Activated CD8-positive, alpha-beta T cell treated with anti-CD3 and anti-CD28 coated beads for 36 hours (primary cell): ENCODE results near the gene CYP1B1. TPM values are rescaled to one million over a fixed set of nuclear protein-coding genes. Genes with fewer than 3 reads are reported as not detected.
A peak's percentile ranks its signal among the peaks of the same experiment; 100 is the strongest.

Source experiments
- ATAC-seq: fragments of 200-7000 bp; cut with Tn5 transposase; one replicate; pipeline ENCODE4 v1.10.0; 2021; ENCODE audit warnings: mild to moderate bottlenecking, moderate library complexity
- CTCF ChIA-PET: fragments of 350-600 bp; sonication (Branson Sonifier 250); formaldehyde crosslinking; loops from one replicate; lab custom pipeline; 2021; ENCODE audit warnings: antibody characterized with exemption; lab: Charles Lee
- POLR2A ChIA-PET: fragments of 350-600 bp; sonication (Branson Sonifier 250); formaldehyde crosslinking; loops from one replicate; lab custom pipeline; 2021; ENCODE audit warnings: antibody characterized with exemption; lab: Charles Lee
- DNase-seq: peaks from one replicate; pipeline ENCODE4 v3.0.0-alpha.2; 2020
- H3K27ac Mint-ChIP-seq: one replicate; pipeline ENCODE4 v1.8.0; 2021; ENCODE audit warnings: mild to moderate bottlenecking, mixed read lengths
- H3K27me3 Mint-ChIP-seq: one replicate; pipeline ENCODE4 v1.8.0; 2021; ENCODE audit warnings: mixed read lengths
- H3K36me3 Mint-ChIP-seq: one replicate; pipeline ENCODE4 v1.8.0; 2021; ENCODE audit warnings: low read depth, mixed read lengths
- H3K4me1 Mint-ChIP-seq: one replicate; pipeline ENCODE4 v1.8.0; 2021; ENCODE audit warnings: low read depth, mixed read lengths
- H3K4me3 Mint-ChIP-seq: one replicate; pipeline ENCODE4 v1.8.0; 2021; ENCODE audit warnings: mild to moderate bottlenecking, moderate library complexity, mixed read lengths
- H3K9me3 Mint-ChIP-seq: one replicate; pipeline ENCODE4 v1.8.0; 2021; ENCODE audit warnings: mixed read lengths
- intact Hi-C: fragments of 100-400 bp; cut with micrococcal nuclease; formaldehyde crosslinking; loops from one replicate; pipeline ENCODE4 v1.10.0; 2022
- total RNA-seq, 2 experiments: library from RNA; stranded (reverse); gene quantifications; one replicate each; pipeline ENCODE4 v1.2.3, GENCODE V29; 2021
- TF ChIP-seq, protein P1 (sequence below): fragments of 200-600 bp; IDR thresholded peaks from one replicate; pipeline ENCODE4 v1.8.0; 2022; ENCODE audit warnings: antibody characterized with exemption, mild to moderate bottlenecking

CYP1B1 gene
- total RNA-seq, 2 experiments from 2014 or later, result 2.2 to 3.6 TPM

GRCh38 chr2:38097258-38097987 is 21.5 kb upstream of the CYP1B1 start:
- CTCF ChIA-PET, result interaction anchor here (0.8 to 2.5 kb wide), 3 partner anchors 20 to 117 kb away, joined by 3 to 6 read pairs (median 3); no protein-coding TSS in a partner anchor
- DNase-seq, result no peak
- POLR2A ChIA-PET, result interaction anchor here (0.6 to 1.6 kb wide), 2 partner anchors 21 to 350 kb away, joined by 3 to 6 read pairs; no protein-coding TSS in a partner anchor
- H3K27ac Mint-ChIP-seq, result no peak overlapping the region
- H3K36me3 Mint-ChIP-seq, result no peaks in the 10 kb centered on the region
- TF ChIP-seq, protein P1, sequence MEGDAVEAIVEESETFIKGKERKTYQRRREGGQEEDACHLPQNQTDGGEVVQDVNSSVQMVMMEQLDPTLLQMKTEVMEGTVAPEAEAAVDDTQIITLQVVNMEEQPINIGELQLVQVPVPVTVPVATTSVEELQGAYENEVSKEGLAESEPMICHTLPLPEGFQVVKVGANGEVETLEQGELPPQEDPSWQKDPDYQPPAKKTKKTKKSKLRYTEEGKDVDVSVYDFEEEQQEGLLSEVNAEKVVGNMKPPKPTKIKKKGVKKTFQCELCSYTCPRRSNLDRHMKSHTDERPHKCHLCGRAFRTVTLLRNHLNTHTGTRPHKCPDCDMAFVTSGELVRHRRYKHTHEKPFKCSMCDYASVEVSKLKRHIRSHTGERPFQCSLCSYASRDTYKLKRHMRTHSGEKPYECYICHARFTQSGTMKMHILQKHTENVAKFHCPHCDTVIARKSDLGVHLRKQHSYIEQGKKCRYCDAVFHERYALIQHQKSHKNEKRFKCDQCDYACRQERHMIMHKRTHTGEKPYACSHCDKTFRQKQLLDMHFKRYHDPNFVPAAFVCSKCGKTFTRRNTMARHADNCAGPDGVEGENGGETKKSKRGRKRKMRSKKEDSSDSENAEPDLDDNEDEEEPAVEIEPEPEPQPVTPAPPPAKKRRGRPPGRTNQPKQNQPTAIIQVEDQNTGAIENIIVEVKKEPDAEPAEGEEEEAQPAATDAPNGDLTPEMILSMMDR, result no peak
- peaks cover 14% of the 10 kb centered on the region for H3K4me1 Mint-ChIP-seq
- H3K27me3 Mint-ChIP-seq, result peaks cover 62% of the 10 kb centered on the region
- H3K4me3 Mint-ChIP-seq, result no peak overlapping the region
- intact Hi-C loops, result no loop called here
- no peak for ATAC-seq
- H3K9me3 Mint-ChIP-seq, result no peaks in the 10 kb centered on the region

- intact Hi-C loops, result no loop called here
- Mint-ChIP-seq H3K9me3 (no peaks in the 10 kb centered on the region), H3K4me3 (no peak overlapping the region)
Observed at GRCh38 chr2:38095996-38096861, 20.3 kb upstream of the CYP1B1 start.

DNA sequence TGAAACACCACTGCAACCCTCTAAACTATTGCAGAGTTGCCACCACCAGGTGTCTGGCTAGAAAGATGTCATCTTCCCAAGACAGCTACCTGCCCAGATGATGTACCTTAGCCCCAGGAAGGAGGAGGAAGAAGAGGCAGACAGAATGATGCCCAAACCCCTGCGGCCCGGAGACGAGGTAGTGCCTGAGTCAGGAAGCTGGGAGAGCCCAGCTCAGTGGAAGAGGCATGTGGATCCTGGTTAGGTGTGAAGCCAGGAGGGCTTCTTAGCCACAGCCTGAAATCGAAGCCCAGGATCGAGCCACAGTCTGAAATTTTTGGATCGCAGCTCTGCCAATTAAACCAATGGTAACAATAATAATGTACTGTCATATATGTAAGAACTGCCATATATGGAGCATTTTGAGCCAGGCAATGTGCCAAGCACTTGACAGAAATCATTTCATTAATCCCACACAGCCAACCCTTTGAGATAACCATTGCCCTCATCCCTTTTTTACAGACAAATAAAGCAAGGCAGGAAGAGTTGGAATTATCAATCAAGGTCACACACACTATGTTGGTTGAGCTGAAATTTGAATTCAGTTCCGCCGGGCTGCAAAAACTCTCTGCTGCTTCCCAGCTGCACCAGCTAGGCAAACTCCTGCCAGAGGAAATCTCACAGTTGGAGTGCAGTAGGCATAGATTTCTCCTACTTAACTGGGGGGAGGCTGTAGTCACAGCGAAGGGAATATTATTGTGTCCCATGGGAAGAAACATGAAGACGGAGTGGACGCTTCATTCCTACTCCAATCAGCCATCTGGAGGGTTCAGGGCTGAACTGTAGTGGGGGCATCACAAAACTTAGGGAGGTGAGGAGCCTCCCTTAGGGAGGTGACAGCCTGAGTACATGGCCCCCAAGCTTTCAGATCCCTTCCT is 19.4 kb upstream of the CYP1B1 start:
- CTCF ChIA-PET, result interaction anchor here (0.7 to 2.5 kb wide), 3 partner anchors 59 to 179 kb away, joined by 3 to 6 read pairs (median 5); no protein-coding TSS in a partner anchor
- H3K27me3 Mint-ChIP-seq, result peaks cover 51% of the 10 kb centered on the region

More at GRCh38 chr2:38095996-38096861, 20.3 kb upstream of the CYP1B1 start:
- ChIA-PET POLR2A (interaction anchor here (1.4 kb wide), 1 partner anchor 20 kb away, joined by 6 read pairs; the partner anchor contains the start of gene CYP1B1), CTCF (interaction anchor here (0.7 to 2.5 kb wide), 4 partner anchors 18 to 178 kb away, joined by 3 to 6 read pairs (median 5); no protein-coding TSS in a partner anchor)
- TF ChIP-seq, protein P1, result no peak
- DNase-seq (peak; percentile 32), ATAC-seq (peak; percentile 69)
- peaks cover 14% of the 10 kb centered on the region for H3K4me1 Mint-ChIP-seq
- no peak overlapping the region for H3K27ac Mint-ChIP-seq
- H3K27me3 Mint-ChIP-seq, result peaks cover 57% of the 10 kb centered on the region
- no peaks in the 10 kb centered on the region for H3K36me3 Mint-ChIP-seq

GRCh38 chr2:38093527-38094165 is 17.7 kb upstream of the CYP1B1 start:
- no peaks in the 10 kb centered on the region for H3K9me3 Mint-ChIP-seq
- ChIA-PET CTCF (no interaction called here), POLR2A (no interaction called here)
- H3K36me3 Mint-ChIP-seq, result no peaks in the 10 kb centered on the region
- DNase-seq (no peak), ATAC-seq (peak; percentile 63)
- TF ChIP-seq, protein P1, result no peak
- intact Hi-C loops, result no loop called here
- peaks cover 9% of the 10 kb centered on the region for H3K4me1 Mint-ChIP-seq
- H3K4me3 Mint-ChIP-seq, result no peak overlapping the region
- no peak overlapping the region for H3K27ac Mint-ChIP-seq
- H3K27me3 Mint-ChIP-seq, result peaks cover 40% of the 10 kb centered on the region

More for the DNA sequence above, 19.4 kb upstream of the CYP1B1 start:
- no peak for ATAC-seq
- Mint-ChIP-seq H3K9me3 (no peaks in the 10 kb centered on the region), H3K4me3 (no peak overlapping the region), H3K27ac (no peak overlapping the region), H3K4me1 (peaks cover 14% of the 10 kb centered on the region), H3K36me3 (no peaks in the 10 kb centered on the region)
- intact Hi-C loops, result no loop called here
- DNase-seq, result no peak
- POLR2A ChIA-PET, result interaction anchor here (1.4 kb wide), 1 partner anchor 19 kb away, joined by 6 read pairs; the partner anchor contains the start of gene CYP1B1
- TF ChIP-seq, protein P1, result no peak
